ENCODE measurements around the gene LCA5L.
"Not testable (repeated sequence)": the region's sequence is repeated elsewhere in the genome, so short reads cannot be mapped to it uniquely, and the experiment has no call there.

The LCA5L gene

DNA sequence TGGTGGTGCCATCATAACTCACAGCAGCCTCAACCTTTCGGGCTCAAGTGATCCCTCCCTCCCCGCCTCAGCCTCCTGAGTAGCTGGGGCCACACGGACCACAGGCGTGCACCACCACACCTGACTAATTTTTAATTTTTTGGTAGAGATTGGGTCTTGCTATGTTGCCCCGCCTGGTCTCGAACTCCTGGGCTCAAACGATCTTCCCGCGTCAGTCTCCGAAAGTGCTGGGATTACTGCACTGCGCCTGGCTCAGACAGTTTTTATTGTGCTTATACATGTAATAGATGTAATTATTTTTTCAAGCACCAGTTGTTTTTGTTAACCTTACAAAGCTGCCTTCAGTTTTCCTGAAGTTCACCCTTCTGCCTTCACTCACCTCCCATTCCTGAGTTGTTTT, 58.7 kb downstream of the LCA5L start:
- DNase-seq, result no peak

DNA sequence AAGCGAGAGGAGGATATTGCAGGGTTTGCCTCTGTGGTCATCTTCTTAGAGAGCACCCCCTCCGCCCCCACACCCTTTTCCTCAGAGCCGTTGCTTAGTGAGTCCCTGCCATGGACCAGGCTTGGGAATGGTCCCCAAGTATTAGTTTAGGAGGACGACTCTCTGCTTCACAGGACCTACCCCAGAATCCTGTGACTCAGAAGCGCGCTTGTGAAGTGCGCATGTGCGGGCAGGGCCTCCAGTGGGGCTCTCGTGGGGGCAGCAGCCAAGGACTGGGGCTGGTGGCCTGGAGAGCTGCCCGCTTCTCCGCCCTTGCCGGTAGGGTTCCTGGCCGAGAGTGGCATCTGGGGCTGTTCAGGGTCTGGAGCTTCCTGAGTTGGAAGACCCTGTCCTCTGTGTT, 59.4 kb downstream of the LCA5L start:
- DNase-seq, result no peak

DNA sequence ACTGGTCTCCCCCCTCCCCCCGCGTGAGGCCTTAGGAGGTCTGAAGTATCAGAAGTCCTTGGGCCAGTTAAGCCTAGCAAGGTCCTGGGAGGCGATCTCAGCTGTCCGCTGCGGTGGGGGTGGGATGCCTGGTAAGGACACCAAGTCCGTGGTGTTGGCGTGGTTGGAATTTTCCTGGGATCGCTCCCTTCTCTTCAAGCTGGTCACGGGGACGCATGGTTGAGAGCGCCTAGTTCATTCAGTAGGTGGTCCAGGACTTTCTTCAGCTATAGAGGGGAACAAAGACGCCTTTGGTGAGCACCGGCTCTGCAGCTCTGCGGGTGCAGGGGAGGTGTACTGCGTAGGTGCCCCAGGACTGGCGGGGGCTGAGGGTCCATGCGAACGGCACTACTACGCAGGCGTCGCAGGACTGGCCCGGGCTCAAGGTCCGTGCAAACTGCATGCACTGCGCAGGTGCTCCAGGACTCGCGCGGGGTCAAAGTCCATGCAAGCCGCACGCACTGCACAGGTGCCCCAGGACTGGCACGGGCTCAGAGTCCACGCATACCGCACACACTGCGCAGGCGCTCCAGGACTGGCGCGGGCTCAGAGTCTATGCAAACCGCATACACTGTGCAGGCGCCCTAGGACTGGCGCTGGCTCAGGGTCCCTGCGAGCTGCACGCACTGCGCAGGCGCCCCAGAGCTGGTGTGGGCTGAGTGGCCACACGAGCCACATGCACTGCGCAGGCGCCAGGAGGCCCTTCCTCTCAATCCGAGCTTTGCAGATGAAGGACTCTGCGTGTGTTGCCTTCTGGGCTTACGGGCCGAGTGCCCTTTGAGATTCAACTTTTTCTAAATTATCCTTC, 60.1 kb downstream of the LCA5L start:
- peak; percentile 78 for DNase-seq

- no peak for DNase-seq
These were observed 60.8 kb downstream of the LCA5L start for GRCh38 chr21:39384674-39385298.

GRCh38 chr21:39382096-39382495, 63.5 kb downstream of the LCA5L start:
- DNase-seq, result not testable (repeated sequence)

GRCh38 chr21:39381009-39381408, 64.6 kb downstream of the LCA5L start:
- DNase-seq, result no peak

- peak; percentile 92 for DNase-seq
These were observed 65.3 kb downstream of the LCA5L start for GRCh38 chr21:39379986-39380891.

DNA sequence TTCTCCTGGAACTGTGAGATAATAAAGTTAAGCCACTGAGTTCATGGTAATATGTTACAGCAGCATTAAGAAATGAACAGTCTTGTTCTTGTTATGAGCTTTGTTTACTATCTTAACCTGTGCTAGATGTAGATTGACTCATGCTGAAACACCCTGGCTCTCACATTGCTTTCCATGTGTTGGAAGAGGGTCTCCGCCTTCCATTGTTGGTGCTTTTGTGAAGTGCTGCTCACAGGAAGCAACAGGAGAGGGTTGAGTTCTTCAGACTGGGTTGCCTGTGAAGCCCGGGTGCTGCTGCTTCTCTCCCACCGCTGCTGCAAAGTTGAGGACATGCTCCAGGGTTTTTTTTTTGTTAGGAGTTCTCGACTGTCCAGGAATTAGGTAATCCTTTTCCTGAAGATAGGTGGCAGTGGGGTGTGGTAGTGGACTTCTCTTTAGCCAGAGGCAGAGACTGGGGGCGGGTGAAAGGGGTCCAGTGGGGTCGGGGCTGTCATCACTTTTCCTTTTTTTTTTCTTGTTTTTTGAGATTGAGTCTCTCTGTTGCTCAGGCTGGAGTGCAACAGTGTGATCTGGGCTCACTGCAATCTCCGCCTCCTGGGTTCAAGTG, 68.0 kb downstream of the LCA5L start:
- DNase-seq, result no peak

DNA sequence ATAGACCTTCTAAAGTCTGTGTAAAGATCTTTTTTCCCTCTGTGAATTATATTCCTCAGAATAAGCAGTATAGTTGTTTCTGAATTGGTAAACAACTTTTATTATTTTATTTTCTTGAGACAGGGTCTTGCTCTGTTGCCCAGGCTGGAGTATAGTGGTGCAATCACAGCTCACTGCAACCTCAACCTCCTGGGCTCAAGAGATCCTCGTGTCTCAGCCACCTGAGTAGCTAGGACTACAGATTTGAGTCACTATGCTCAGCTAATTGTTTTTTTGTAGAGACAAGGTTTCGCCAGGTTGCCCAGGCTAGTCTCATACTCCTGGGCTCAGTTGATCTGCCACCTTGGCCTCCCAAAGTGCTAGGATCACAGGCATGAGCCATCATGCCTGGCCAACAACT, 70.1 kb downstream of the LCA5L start:
- DNase-seq, result no peak

DNA sequence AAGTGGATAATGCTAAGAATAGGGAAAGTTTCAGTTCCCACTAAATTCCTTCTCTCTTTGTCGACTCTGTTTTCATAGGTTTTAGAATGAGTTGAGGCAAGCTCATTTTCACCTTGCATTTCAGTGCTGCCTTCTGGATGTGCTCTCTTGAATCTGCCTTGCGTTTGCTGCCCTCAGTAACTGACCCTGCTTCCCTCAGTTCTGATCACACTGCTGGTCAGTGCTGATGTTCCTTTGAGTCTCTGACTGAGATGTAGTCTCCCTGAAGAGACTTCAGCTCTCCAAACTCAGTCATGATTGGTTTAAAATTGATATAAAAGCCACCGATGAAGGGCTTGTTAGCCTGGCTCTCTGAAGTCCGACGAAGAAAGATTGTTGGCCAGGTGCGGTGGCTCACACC, 71.5 kb downstream of the LCA5L start:
- no peak for DNase-seq

GRCh38 chr21:39373634-39374033, 71.9 kb downstream of the LCA5L start:
- no peak for DNase-seq

DNA sequence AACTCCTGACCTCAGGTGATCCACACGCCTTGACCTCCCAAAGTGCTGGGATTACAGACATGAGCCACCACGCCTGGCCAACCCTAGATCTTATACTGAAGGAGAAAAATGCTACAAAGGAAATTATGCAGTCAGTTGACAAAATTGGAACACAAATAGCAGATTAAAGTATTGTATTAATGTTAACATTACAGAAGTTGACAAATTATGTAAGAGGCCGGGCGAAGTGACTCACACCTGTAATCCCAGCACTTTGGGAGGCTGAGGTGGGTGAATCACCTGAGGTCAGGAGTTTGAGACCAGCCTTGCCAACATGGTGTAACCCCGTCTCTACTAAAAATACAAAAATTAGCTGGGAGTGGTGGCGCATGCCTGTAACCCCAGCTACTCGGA, 75.7 kb downstream of the LCA5L start:
- not testable (repeated sequence) for DNase-seq

GRCh38 chr21:39367783-39368182, 77.8 kb downstream of the LCA5L start:
- DNase-seq, result no peak

GRCh38 chr21:39366563-39366962, 79.0 kb downstream of the LCA5L start:
- DNase-seq, result no peak

- DNase-seq, result no peak
These were observed 80.6 kb downstream of the LCA5L start for GRCh38 chr21:39364949-39365348.

DNA sequence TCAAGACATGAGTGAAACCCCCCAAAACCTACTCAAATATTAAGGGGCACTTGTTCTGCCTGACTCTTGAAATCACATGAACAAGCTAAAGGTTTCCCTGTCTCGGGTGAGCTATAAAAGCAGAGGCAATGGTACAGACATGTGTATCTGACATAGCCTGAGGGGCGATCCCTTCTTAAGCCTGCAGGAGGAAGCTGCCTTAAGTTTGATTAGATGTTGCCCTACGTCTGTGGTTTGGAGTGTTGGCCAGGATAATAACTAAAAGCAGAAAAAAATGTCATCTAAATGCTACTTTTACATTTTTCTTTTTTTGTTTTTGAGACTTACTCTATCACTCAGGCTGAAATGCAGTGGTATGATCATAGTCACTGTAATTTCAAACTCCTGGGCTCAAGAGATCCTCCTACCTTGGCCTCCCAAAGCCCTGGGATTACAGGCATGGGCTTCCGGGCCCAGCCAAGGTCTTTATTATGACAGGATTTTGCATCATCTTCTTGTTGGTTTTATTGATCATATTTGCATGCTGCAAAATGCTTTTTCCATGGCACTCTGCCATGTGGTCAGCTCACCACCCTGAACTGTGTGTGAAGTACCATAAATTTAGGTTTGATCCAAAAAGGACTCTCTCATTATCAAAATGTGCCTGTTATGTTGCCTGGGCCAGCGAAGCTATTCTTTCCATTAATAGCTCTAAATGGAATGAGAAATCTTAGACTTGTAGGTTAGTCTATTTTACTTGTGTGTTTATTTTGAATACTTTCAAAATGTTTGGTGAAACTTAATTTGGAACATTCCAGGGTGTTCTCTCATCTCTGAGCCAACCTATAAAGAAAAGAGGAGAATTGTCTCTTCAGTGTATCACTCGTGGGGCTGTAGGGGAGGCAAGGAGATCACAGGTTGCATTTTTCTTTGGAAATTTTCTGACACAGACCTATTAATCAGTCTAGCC, 81.7 kb downstream of the LCA5L start:
- no peak for DNase-seq

DNA sequence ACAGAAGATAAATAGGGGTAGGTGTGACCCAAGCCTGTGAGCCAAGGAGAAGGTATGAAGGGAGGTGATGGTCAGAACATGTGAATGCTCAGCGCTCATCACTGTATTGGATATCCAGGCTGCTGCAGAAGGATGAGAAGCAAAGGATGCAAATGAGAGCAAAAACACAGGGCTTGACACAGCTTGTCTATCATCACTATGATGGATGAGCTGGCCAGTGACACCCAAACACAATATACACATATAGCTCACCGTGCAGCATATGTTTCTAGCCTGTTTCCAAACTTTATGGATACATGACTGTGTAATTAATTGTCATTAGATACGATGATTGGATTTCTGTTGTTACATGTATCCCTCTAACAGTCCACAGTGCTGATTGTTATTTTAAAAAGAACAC, 82.8 kb downstream of the LCA5L start:
- no peak for DNase-seq

DNA sequence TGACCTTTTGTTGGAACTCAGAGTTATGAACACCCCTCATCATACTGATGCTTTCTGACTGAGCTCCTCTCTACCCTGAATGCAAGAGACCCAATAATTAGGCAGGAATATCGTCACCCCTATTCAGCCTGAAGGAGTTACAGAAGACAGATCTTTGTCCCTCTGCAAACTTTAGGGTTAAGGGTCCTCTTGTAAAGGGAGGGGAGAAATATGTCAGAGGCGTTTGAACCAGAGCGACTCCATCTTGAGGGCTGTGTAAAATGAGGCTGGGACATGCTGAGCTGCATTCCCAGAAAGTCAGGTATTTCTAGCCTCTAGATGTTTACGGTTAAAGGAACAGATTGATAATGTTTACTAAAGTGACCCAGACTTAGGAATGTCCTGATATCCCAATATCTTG, 86.2 kb downstream of the LCA5L start:
- DNase-seq, result no peak
